ENCODE data around the gene DVL1.
"Not testable (repeated sequence)": the region's sequence is repeated elsewhere in the genome, so short reads cannot be mapped to it uniquely, and the experiment has no call there.

The DVL1 gene

GRCh38 chr1:1373815-1374588 is 24.8 kb upstream of the DVL1 start:
- TF ChIP-seq CTCF (IDR thresholded peaks at IDR 0.05; ENCODE audit: insufficient read depth, low read depth, low read length, missing control alignments): no peak
- DNase-seq (ENCODE audit: low read depth): no peak
- H3K4me3 ChIP-seq (ENCODE audit: low read depth, low read length): peak overlapping the region; percentile 76

- TF ChIP-seq CTCF (IDR thresholded peaks at IDR 0.05; ENCODE audit: insufficient read depth, low read depth, low read length, missing control alignments): no peak
- DNase-seq (ENCODE audit: low read depth): no peak
Observed at GRCh38 chr1:1373051-1373814, 24.0 kb upstream of the DVL1 start.

GRCh38 chr1:1371746-1372711 is 22.8 kb upstream of the DVL1 start:
- DNase-seq (ENCODE audit: low read depth): peak; percentile 80
- no peak overlapping the region for H3K4me3 ChIP-seq (ENCODE audit: low read depth, low read length)
- TF ChIP-seq CTCF (IDR thresholded peaks at IDR 0.05; ENCODE audit: insufficient read depth, low read depth, low read length, missing control alignments): peak; percentile 97

More at GRCh38 chr1:1373051-1373814, 24.0 kb upstream of the DVL1 start:
- peak overlapping the region; percentile 76; the same call in 1 of the 2 replicates for H3K4me3 ChIP-seq (ENCODE audit: low read depth, low read length)

GRCh38 chr1:1371364-1371745 is 22.1 kb upstream of the DVL1 start:
- no peak for TF ChIP-seq CTCF (IDR thresholded peaks at IDR 0.05; ENCODE audit: insufficient read depth, low read depth, low read length, missing control alignments)
- no peak overlapping the region for H3K4me3 ChIP-seq (ENCODE audit: low read depth, low read length)
- DNase-seq (ENCODE audit: low read depth): no peak

GRCh38 chr1:1370771-1371300 is 21.6 kb upstream of the DVL1 start:
- no peak overlapping the region for H3K4me3 ChIP-seq (ENCODE audit: low read depth, low read length)
- no peak for DNase-seq (ENCODE audit: low read depth)
- no peak for TF ChIP-seq CTCF (IDR thresholded peaks at IDR 0.05; ENCODE audit: insufficient read depth, low read depth, low read length, missing control alignments)

- not testable (repeated sequence) for DNase-seq (ENCODE audit: low read depth); H3K4me3 ChIP-seq (ENCODE audit: low read depth, low read length)
Observed at GRCh38 chr1:1370094-1370493, 20.9 kb upstream of the DVL1 start.
